D721Med (cell line): ENCODE results near the gene IGSF23.

Experiments
- DNase-seq: peaks from one replicate; pipeline ENCODE4 v3.0.0; 2011; ENCODE audit warnings: low spot score; ENCODE audit not compliant: insufficient read length
- FAIRE-seq: peaks from 2 replicates; lab custom pipeline; 2011; peaks lifted over from hg19 to GRCh38; lab: Jason Lieb, UNC
- CTCF ChIP-seq: IDR thresholded peaks from 2 replicates; pipeline ENCODE4 v1.5.1; 2012; ENCODE audit warnings: mild to moderate bottlenecking, control low read depth; ENCODE audit not compliant: insufficient read depth; ENCODE audit errors: missing control alignments

The IGSF23 gene

GRCh38 chr19:44613295-44614178 is at the start of gene IGSF23:
Gene IGSF23 (plus strand): TSS chr19:44613563. CDS start chr19:44613646, 83 bp downstream.
- DNase-seq (no peak), FAIRE-seq (no peak)
- no peak for TF ChIP-seq CTCF

GRCh38 chr19:44566984-44567383 is 46.4 kb upstream of the IGSF23 start:
- TF ChIP-seq CTCF = no peak
- DNase-seq (no peak), FAIRE-seq (no peak)

- TF ChIP-seq CTCF = no peak
- no peak for DNase-seq
- FAIRE-seq = no peak
Observed at GRCh38 chr19:44567745-44568144, 45.6 kb upstream of the IGSF23 start.

GRCh38 chr19:44570603-44570983 is 42.8 kb upstream of the IGSF23 start:
- no peak for FAIRE-seq
- no peak for TF ChIP-seq CTCF
- no peak for DNase-seq

GRCh38 chr19:44570984-44571684 is 42.2 kb upstream of the IGSF23 start:
- TF ChIP-seq CTCF = peak; percentile 66
- FAIRE-seq = no peak
- DNase-seq = no peak

- no peak for TF ChIP-seq CTCF
- FAIRE-seq = no peak
- DNase-seq = no peak
Observed at GRCh38 chr19:44571830-44572580, 41.4 kb upstream of the IGSF23 start.
